NT2/D1 (cell line): ENCODE results near the gene CKAP2L.

Source experiments
- DNase-seq: peaks from one replicate; pipeline ENCODE4 v3.0.0-alpha.2; 2011; ENCODE audit warnings: low read depth, low spot score
- H3K27me3 ChIP-seq: 2 replicates; pipeline ENCODE4 v1.6.0; 2011; ENCODE audit warnings: mild to moderate bottlenecking; ENCODE audit not compliant: insufficient read length, insufficient read depth
- H3K36me3 ChIP-seq: 2 replicates; pipeline ENCODE4 v1.6.1; 2011; ENCODE audit warnings: mild to moderate bottlenecking, low read length, mixed read lengths; ENCODE audit not compliant: insufficient read depth, insufficient read length
- H3K4me1 ChIP-seq: 2 replicates; pipeline ENCODE4 v1.5.1; 2011; ENCODE audit not compliant: insufficient read depth, insufficient read length
- H3K4me3 ChIP-seq: 2 replicates; pipeline ENCODE4 v1.5.1; 2011; ENCODE audit warnings: low read depth; ENCODE audit not compliant: insufficient read length
- H3K9ac ChIP-seq: 2 replicates; pipeline ENCODE4 v1.6.0; 2011; ENCODE audit warnings: low read depth; ENCODE audit not compliant: insufficient read length
- H3K9me3 ChIP-seq: 2 replicates; pipeline ENCODE4 v1.5.1; 2011; ENCODE audit warnings: mild to moderate bottlenecking, low read length; ENCODE audit not compliant: insufficient read depth
- SUZ12 ChIP-seq: IDR thresholded peaks from 2 replicates; pipeline ENCODE4 v1.6.1; 2011; ENCODE audit not compliant: insufficient read length, insufficient read depth; ENCODE audit errors: extremely low read depth
- YY1 ChIP-seq: IDR thresholded peaks from 2 replicates; pipeline ENCODE4 v1.6.1; 2011; ENCODE audit not compliant: insufficient read length, insufficient read depth
- ZNF274 ChIP-seq: IDR thresholded peaks from 2 replicates; pipeline ENCODE4 v1.6.1; 2011; ENCODE audit warnings: mild to moderate bottlenecking, low read depth, low read length

The CKAP2L gene

GRCh38 chr2:112772322-112772721 lies 7.9 kb upstream of the CKAP2L start:
- Histone ChIP-seq H3K9ac (no peak overlapping the region), H3K4me1 (no peaks in the 10 kb centered on the region), H3K4me3 (no peak overlapping the region), H3K36me3 (no peaks in the 10 kb centered on the region), H3K27me3 (no peaks in the 10 kb centered on the region), H3K9me3 (0 out of 2 replicates have a peak, but pooled peaks cover 8% of the 10 kb centered on the region)
- DNase-seq = no peak
- TF ChIP-seq SUZ12 (no peak), ZNF274 (no peak), YY1 (no peak)

GRCh38 chr2:112768432-112768831 lies 4.0 kb upstream of the CKAP2L start:
- H3K27me3 ChIP-seq = no peaks in the 10 kb centered on the region
- TF ChIP-seq ZNF274 (no peak), YY1 (no peak), SUZ12 (no peak)
- H3K4me3 ChIP-seq = no peak overlapping the region
- H3K4me1 ChIP-seq = no peaks in the 10 kb centered on the region
- DNase-seq = no peak
- H3K9me3 ChIP-seq = 0 out of 2 replicates have a peak, but pooled peaks cover 8% of the 10 kb centered on the region
- H3K36me3 ChIP-seq = no peaks in the 10 kb centered on the region
- H3K9ac ChIP-seq = no peak overlapping the region

- Histone ChIP-seq H3K9ac (no peak overlapping the region), H3K9me3 (0 out of 2 replicates have a peak, but pooled peaks cover 8% of the 10 kb centered on the region), H3K4me3 (no peak overlapping the region), H3K4me1 (no peaks in the 10 kb centered on the region), H3K27me3 (no peaks in the 10 kb centered on the region), H3K36me3 (no peaks in the 10 kb centered on the region)
- no peak for TF ChIP-seq YY1
- TF ChIP-seq ZNF274 = no peak
- no peak for DNase-seq
Measured at GRCh38 chr2:112767693-112768330, 3.4 kb upstream of the CKAP2L start.

- Histone ChIP-seq H3K9me3 (0 out of 2 replicates have a peak, but pooled peaks cover 8% of the 10 kb centered on the region), H3K27me3 (no peaks in the 10 kb centered on the region), H3K9ac (peak overlapping the region; percentile 33), H3K4me1 (no peaks in the 10 kb centered on the region), H3K4me3 (peak overlapping the region; percentile 63), H3K36me3 (peaks cover 21% of the 10 kb centered on the region)
- TF ChIP-seq SUZ12 (no peak), ZNF274 (no peak), YY1 (no peak)
- no peak for DNase-seq
Measured at GRCh38 chr2:112765251-112765650, 842 bp upstream of the CKAP2L start.

- H3K4me3 ChIP-seq = no peak overlapping the region
- H3K4me1 ChIP-seq = no peaks in the 10 kb centered on the region
- no peaks in the 10 kb centered on the region for H3K9me3 ChIP-seq
- no peak for TF ChIP-seq ZNF274
- no peak for TF ChIP-seq SUZ12
- no peak for TF ChIP-seq YY1
- no peak for DNase-seq
- peaks cover 49% of the 10 kb centered on the region for H3K36me3 ChIP-seq
- H3K27me3 ChIP-seq = no peaks in the 10 kb centered on the region
- H3K9ac ChIP-seq = no peak overlapping the region
Measured at GRCh38 chr2:112762276-112762675, 2.1 kb downstream of the CKAP2L start.

- Histone ChIP-seq H3K9ac (no peak overlapping the region), H3K9me3 (no peaks in the 10 kb centered on the region), H3K4me3 (no peak overlapping the region), H3K27me3 (no peaks in the 10 kb centered on the region), H3K36me3 (peaks cover 70% of the 10 kb centered on the region), H3K4me1 (no peaks in the 10 kb centered on the region)
- TF ChIP-seq SUZ12 (no peak), ZNF274 (no peak), YY1 (no peak)
- DNase-seq = no peak
Measured at GRCh38 chr2:112760149-112760548, 4.3 kb downstream of the CKAP2L start.

- no peaks in the 10 kb centered on the region for H3K4me1 ChIP-seq
- no peak overlapping the region for H3K9ac ChIP-seq
- no peaks in the 10 kb centered on the region for H3K27me3 ChIP-seq
- TF ChIP-seq ZNF274 (no peak), SUZ12 (no peak), YY1 (no peak)
- peaks cover 84% of the 10 kb centered on the region for H3K36me3 ChIP-seq
- H3K4me3 ChIP-seq = no peak overlapping the region
- no peaks in the 10 kb centered on the region for H3K9me3 ChIP-seq
- no peak for DNase-seq
Measured at GRCh38 chr2:112758711-112759110, 5.7 kb downstream of the CKAP2L start.
